OCI-LY1 (cell line): ENCODE results near the gene TULP3.

Source experiments
- CTCF ChIP-seq: fragments of 200-600 bp; sonication (generic), shearing (Covaris generic); IDR thresholded peaks from 2 replicates; pipeline ENCODE4 v1.5.1; 2017; ENCODE audit warnings: mild to moderate bottlenecking, antibody characterized with exemption, low read length, moderate library complexity, mixed read lengths
- EZH2 ChIP-seq: fragments of 200-600 bp; sonication (generic), shearing (Covaris generic); IDR thresholded peaks from 2 replicates; pipeline ENCODE4 v1.8.0; 2017; ENCODE audit warnings: borderline replicate concordance, mixed run types, mild to moderate bottlenecking, antibody characterized with exemption, low read length, moderate library complexity, mixed read lengths

DNA sequence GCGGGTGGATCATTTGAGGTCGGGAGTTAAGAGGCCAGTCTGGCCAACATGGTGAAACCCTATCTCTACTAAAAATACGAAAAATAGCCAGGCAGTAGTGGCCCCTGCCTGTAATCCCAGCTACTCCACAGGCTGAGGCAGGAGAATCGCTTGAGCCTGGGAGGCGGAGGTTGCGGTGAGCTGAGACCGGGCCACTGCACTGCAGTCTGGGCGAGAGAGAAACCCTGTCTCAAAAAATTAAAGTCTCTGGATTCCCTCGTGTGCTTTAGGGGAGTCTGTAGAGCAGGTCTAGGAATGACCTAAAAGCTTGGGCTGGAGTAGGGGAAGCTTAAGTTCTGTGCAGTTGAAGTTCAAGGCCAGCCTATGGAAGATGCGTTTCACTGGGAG lies 697 bp upstream of the TULP3 start:
- TF ChIP-seq CTCF (no peak), EZH2 (no peak)
